ENCODE results near the gene RHEX.

GRCh38 chr1:206105464-206105995, 52.6 kb downstream of the RHEX start:
- TF ChIP-seq CTCF (IDR thresholded peaks at IDR 0.05) (no peak), ESRRA (CRISPR knock-in tag; IDR thresholded peaks at IDR 0.05; ENCODE audit: borderline replicate concordance) (no peak), CREM (CRISPR knock-in tag; IDR thresholded peaks at IDR 0.05) (no peak), ERG (CRISPR knock-in tag; IDR thresholded peaks at IDR 0.05) (no peak)
- TF ChIP-seq, protein P1, sequence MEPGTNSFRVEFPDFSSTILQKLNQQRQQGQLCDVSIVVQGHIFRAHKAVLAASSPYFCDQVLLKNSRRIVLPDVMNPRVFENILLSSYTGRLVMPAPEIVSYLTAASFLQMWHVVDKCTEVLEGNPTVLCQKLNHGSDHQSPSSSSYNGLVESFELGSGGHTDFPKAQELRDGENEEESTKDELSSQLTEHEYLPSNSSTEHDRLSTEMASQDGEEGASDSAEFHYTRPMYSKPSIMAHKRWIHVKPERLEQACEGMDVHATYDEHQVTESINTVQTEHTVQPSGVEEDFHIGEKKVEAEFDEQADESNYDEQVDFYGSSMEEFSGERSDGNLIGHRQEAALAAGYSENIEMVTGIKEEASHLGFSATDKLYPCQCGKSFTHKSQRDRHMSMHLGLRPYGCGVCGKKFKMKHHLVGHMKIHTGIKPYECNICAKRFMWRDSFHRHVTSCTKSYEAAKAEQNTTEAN (CRISPR knock-in tag; IDR thresholded peaks at IDR 0.05) = no peak

Data from WTC11 (cell line).